H54 (cell line): Measurements from ENCODE around the gene BAD.

Experiments
- DNase-seq: peaks from one replicate; pipeline ENCODE4 v3.0.0; 2011; ENCODE audit warnings: low spot score, mixed read lengths; ENCODE audit not compliant: insufficient read length
- FAIRE-seq: peaks from 3 replicates; lab custom pipeline; 2011; peaks lifted over from hg19 to GRCh38; lab: Jason Lieb, UNC
- POLR2A ChIP-seq: IDR thresholded peaks from 2 replicates; pipeline ENCODE4 v1.6.1; 2011; ENCODE audit warnings: low read depth, mild to moderate bottlenecking, low read length

The BAD gene

DNA sequence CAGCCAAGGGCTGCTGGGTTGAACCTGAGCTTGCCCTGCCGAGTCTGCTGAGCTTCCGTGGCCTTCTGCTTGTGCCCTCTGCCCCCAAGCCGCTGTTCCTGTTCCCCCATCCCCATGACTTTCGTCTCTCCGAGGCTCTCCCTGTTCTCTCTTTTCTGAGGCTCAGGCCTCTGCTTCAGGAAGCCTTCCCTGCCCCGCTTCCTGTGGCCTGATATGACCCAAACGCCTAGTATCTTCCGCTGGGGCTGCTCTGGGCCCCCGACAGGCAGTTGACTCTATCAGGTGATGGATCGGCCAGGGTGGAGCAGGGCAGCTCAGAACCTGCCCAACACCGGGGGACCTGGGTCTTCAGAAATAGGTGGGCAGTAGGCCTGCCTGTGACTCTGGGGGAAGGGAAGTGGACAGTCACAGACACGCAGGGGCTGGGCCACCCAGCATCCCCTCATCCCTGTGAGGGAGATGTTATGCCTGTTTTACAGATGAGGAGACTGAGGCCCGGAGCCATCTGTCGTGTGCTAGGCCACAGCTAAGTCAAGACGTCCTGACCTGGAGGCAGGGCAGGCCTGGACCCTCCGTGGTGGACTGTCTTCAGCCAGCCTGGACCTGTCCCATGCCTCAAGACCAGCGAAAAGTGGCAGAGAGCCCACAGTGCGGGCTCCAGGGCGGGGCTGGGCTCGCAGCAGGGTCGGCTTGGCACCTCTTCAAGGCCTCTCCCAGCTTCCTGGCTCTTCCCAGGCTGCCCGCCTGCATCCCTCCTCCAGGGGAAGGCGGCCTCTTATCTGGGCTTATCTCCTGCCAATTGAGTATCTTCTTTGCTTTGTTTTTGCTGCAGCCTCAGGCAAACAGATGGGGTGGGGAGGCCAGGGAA is 16.2 kb downstream of the BAD start:
- TF ChIP-seq POLR2A: no peak
- FAIRE-seq (no peak), DNase-seq (no peak)

DNA sequence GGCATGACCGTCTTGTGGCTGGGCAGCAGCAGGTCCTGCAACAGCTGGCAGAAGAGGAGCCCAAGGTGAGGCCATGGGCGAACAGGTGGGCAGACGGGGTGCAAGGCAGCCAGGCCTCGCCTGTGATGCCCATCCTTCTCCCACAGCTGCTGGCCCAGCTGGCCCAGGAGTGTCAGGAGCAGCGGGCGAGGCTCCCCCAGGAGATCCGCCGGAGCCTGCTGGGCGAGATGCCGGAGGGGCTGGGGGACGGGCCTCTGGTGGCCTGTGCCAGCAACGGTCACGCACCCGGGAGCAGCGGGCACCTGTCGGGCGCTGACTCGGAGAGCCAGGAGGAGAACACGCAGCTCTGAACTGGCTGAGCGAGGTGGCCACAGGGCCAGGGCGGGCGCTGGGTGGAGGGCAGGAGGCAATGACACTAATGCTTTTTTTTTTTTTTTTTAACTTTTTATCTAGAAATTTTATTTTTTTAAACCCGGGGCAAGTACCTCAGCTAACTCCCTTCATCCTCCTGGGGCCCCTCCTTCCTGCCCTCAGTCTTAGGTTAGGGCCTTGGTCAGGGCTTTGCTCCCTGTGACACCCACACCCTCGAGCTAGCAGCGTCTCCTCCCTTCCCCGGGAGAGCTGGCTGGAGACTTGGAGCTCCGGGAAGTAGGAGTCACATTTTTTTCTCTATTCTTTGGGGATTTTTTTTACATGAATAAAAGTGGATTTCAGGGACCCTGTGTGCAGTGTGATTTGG is 17.1 kb downstream of the BAD start:
- DNase-seq (no peak), FAIRE-seq (no peak)
- no peak for TF ChIP-seq POLR2A

DNA sequence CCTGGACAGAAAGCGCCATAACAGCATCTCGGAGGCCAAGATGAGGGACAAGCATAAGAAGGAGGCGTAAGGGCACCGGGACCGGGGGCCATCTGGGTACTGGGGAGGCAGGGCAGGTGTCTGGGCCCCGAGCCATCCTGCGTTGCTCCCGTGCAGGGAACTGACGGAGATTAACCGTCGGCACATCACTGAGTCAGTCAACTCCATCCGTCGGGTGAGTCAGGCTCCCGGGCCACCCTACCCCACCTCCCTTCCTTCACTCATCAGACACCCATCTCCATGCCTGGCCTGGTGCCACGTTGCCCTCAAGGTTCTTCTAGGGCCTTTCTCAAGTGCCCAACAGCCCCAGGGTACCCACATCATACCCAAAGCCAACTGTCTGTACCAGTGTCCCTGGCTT is 18.1 kb downstream of the BAD start:
- DNase-seq (no peak), FAIRE-seq (no peak)
- TF ChIP-seq POLR2A: no peak

DNA sequence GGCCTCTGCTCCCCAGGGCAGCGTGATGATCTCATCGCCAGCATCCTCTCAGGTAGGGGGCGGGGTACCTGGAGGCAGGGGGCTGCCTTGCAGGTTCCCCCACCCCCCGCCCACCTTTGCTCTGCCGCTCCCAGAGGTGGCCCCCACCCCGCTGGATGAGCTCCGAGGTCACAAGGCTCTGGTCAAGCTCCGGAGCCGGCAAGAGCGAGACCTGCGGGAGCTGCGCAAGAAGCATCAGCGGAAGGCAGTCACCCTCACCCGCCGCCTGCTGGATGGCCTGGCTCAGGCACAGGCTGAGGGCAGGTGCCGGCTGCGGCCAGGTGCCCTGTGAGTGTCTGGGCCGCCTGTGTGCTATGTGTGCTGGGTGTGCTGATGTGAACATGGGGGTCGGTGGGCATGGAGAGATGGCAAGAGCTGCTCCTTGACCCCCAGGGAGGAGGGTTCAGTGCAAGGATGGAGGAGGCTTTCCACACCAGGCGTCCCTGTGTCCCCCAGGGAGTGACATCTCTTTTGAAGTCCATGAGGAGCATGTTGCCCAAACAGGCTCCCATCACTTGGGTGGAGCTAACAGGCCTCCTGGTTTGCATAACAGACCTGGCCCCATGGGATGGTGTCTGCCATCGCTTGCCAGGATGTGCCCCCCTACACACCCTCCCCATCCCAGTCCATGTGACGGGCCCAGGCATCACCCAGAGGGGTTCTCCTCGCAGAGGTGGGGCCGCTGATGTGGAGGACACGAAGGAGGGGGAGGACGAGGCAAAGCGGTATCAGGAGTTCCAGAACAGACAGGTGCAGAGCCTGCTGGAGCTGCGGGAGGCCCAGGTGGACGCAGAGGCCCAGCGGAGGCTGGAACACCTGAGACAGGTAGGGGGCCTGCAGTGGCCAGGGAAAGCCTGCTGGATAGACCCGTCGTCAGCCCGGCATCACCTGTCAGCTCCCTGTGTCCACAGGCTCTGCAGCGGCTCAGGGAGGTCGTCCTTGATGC is 19.0 kb downstream of the BAD start:
- FAIRE-seq: no peak
- no peak for TF ChIP-seq POLR2A

DNA sequence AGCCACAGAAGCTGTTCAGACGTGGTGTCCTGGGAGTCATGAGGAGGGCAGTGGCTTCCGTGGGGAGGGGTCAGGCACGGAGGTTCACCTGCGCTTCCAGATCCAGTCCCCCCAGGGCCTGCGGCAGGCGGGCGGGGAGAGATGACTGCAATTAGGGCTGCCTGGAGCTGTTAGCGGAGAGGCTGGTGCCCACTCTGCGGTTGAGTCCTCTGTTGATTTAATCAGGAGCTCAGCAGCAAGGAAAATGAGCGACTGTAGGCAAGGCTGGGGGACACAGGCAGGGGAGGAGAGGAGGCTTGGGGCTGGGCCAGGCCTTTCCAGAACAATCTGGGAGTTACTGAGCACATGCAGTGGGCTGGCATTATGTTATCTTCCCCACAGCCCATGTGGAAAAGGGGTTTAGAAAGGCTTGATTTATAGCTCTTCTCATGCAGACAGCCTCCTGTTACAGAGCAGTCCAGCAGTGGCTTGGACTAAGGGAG is 20.1 kb downstream of the BAD start:
- FAIRE-seq (no peak), DNase-seq (no peak)
- no peak for TF ChIP-seq POLR2A

More for the DNA sequence above, 19.0 kb downstream of the BAD start:
- DNase-seq: no peak

DNA sequence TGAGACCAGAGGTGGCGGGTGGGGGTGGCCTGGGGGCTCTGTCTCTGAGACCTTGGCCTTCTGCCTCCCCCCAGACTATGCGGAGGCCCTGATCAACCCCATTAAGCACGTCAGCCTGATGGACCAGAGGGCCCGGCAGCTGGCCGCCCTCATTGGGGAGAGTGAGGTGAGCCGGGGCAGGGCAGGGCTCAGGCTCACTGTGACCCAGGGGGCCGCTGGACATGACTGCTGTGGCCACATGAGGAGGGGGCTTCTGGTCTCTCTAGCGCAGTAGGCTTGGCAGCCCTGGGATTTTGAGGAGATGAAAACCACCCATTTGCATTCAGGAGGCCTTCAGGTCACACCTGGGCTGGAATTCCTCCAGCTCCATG is 20.5 kb downstream of the BAD start:
- no peak for TF ChIP-seq POLR2A
- no peak for FAIRE-seq
- DNase-seq: no peak

DNA sequence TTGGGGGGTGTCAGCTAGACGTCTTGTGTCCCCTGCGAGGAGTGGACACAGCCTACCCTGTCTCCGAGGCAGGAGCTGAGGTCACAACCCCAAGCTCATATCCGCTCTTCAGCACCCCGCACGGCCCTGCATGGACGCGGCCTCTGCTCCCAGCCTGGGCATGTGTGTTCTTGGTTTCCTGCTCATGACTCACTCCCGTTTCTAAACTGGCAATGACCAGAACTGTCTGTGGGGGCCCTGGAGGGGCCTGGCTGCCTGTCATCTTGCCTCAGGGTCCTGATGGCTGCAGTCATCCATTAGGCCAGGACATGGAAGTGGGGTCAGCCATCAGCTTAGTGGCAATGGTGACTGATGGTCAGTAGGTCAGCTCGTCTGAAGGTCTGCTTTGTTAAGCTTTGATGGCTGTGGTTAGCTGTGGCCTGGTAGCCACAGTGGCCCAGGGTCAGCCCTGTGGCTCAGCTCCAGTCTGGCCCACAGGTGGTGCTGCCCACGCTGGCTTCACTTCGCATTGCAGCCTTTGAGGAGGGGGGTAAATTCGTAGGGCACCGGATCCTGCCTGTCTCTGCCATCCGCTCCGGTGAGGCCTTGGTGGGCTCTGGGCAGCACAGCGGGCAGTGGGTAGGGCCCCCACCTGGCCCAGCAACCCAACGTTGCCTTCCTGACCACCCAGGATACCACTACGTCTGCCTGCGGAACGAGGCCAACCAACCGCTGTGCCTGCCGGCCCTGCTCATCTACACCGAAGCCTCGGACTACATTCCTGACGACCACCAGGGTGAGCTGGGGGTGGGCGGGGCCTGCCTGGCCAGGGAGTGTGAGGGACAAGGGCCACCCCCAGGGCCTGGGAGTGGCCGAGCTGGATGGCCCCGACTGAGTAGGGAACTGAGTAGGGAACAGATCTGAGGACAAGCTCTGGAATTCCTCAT is 21.2 kb downstream of the BAD start:
- no peak for FAIRE-seq
- TF ChIP-seq POLR2A: no peak
- no peak for DNase-seq

DNA sequence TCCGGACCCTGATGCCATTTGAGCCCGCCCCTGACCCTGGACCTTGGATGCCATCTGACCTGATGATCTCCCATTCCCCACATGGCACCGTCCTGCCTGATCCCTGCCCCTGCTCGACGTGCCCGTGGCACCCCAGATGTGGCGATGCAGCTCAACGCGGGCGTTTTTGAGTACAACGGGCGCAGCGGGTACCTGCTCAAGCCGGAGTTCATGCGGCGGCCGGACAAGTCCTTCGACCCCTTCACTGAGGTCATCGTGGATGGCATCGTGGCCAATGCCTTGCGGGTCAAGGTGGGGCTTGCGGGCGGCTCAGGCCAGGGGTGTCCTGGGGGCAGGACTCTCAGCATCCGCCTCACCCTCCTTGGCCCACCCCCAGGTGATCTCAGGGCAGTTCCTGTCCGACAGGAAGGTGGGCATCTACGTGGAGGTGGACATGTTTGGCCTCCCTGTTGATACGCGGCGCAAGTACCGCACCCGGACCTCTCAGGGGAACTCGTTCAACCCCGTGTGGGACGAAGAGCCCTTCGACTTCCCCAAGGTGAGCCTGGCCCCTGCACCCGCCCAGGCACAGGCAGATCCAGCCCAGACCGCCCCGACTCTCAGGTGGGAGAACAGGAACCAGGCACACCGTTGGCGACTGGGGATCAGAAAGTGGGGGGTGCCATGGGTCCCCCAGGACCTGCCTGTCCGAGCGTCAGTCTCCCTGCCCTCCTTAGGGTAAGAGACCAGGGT is 22.0 kb downstream of the BAD start:
- FAIRE-seq (no peak), DNase-seq (no peak)
- TF ChIP-seq POLR2A: no peak

DNA sequence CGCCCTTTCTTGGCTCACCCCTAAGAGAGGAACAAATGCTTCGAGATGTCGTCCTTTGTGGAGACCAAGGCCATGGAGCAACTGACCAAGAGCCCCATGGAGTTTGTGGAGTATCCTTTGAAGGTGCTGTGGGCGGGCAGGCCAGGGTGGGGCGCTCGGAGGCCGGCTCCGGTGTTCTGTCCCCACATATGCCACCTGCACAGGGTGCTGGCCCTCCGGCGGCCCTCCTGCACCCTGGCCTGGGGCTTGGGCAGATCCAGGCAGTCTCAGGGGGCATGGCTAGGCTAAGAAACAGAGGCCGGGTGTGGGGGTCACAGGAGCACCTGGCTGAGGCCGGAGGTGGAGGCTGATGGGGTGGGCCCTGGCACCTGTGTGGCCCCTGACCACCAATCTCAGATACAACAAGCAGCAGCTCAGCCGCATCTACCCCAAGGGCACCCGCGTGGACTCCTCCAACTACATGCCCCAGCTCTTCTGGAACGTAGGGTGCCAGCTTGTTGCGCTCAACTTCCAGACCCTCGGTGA is 22.8 kb downstream of the BAD start:
- no peak for TF ChIP-seq POLR2A
- FAIRE-seq (no peak), DNase-seq (no peak)

DNA sequence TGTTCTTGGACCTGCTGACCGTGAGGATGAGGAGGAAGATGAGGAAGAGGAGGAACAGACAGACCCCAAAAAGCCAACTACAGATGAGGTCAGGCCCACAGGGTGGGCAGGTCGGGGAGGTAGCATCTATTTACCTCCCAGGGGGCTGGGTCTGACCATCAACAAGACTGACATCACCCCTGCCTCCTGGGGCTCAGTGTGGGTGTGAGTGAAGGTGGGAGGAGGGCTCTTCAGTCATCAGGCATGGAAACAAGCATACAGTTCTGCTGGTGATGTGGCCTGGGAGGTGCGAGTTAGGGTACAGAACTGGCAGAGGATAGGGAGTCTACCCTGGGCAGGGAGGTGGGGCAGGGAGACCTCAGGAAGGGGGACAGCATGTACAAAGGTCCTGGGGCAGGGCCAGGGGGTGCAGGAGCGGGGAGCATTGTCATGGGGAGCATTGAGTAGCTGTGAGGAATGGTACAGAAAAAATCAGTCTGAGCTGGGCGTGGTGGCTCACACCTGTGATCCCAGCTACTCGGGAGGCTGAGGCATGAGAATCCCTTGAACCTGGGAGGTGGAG is 24.2 kb downstream of the BAD start:
- FAIRE-seq (no peak), DNase-seq (no peak)
- TF ChIP-seq POLR2A: no peak

DNA sequence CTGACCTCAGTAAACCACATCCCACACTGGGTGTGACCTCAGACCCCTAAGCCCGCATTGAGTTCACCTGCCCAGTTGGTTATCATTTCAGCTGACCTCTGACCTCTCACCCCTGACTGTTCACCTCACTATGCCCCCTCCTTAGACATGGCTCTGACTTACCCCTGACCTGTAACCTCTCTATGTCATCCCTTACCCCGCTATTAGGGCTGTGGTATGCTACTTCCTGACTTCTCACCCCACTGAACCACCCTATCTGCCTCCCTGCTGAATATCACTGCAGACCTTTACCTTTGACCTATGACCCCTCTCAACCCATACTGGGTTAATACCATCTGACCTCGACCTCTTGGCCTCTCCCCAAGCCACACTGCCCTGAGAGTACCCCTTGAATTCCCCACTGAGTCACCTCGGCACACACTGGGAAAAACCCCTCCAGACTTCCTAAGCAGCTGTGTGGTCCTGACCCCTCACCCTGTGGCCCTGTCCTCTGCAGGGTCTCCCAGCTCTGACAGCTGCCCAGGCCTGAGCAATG is 24.9 kb downstream of the BAD start:
- no peak for FAIRE-seq
- no peak for DNase-seq
- TF ChIP-seq POLR2A: no peak

DNA sequence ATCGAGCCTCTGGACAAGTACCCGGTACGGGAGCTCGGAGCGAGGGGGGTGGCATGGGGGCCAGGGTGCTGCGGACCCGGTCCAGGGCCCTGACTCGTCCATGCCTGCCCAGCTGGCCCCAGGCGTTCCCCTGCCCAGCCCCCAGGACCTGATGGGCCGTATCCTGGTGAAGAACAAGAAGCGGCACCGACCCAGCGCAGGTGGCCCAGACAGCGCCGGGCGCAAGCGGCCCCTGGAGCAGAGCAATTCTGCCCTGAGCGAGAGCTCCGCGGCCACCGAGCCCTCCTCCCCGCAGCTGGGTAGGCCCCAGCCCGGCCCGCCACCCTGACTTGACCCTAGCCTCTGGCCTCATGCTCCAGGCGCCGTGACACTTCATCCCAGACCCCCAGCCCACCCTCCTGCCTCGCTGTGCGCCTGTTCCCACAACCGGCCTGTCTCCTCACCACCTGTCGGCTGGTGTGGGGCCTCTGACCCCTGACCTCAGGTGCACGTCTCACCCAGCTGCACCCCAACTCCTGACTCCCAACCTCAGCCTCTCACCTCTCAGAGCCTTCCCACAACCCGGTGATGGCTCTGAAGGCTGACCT is 25.4 kb downstream of the BAD start:
- no peak for DNase-seq
- TF ChIP-seq POLR2A: no peak
- FAIRE-seq: no peak
